KMS-11 (cell line): ENCODE data around the gene PARVA.

Experiments used
- H2AFZ ChIP-seq: fragments of 200-600 bp; sonication (generic); 2 replicates; pipeline ENCODE4 v1.6.1; 2016; ENCODE audit warnings: antibody characterized with exemption, mixed run types, low read depth
- H3K27ac ChIP-seq: fragments of 200-600 bp; sonication (generic); 2 replicates; pipeline ENCODE4 v1.6.1; 2016; ENCODE audit warnings: mild to moderate bottlenecking, mixed run types
- H3K27me3 ChIP-seq: fragments of 200-600 bp; sonication (generic); 2 replicates; pipeline ENCODE4 v1.6.1; 2017; ENCODE audit warnings: mild to moderate bottlenecking, low read depth, mixed run types, moderate library complexity; ENCODE audit not compliant: insufficient read depth
- H3K36me3 ChIP-seq: fragments of 200-600 bp; sonication (generic); 2 replicates; pipeline ENCODE4 v1.6.1; 2017; ENCODE audit warnings: mild to moderate bottlenecking, mixed run types; ENCODE audit not compliant: insufficient read depth
- H3K4me1 ChIP-seq: fragments of 200-600 bp; sonication (generic); 2 replicates; pipeline ENCODE4 v1.6.1; 2016; ENCODE audit warnings: mild to moderate bottlenecking, low read depth, mixed run types; ENCODE audit not compliant: poor library complexity, severe bottlenecking
- H3K4me2 ChIP-seq: fragments of 200-600 bp; sonication (generic); 2 replicates; pipeline ENCODE4 v1.7.0; 2016; ENCODE audit warnings: mild to moderate bottlenecking, mixed run types
- H3K4me3 ChIP-seq: fragments of 200-600 bp; sonication (generic); IDR thresholded peaks from 2 replicates; pipeline ENCODE4 v1.6.1; 2017; ENCODE audit warnings: low read depth, low read length, mixed read lengths; ENCODE audit not compliant: insufficient read depth
- H3K79me2 ChIP-seq: fragments of 200-600 bp; sonication (generic); 2 replicates; pipeline ENCODE4 v1.6.1; 2016; ENCODE audit warnings: low read depth, mixed run types; ENCODE audit not compliant: insufficient read depth
- H3K9ac ChIP-seq: fragments of 200-600 bp; sonication (generic); 2 replicates; pipeline ENCODE4 v1.6.1; 2016; ENCODE audit warnings: mild to moderate bottlenecking, mixed run types
- H4K20me1 ChIP-seq: fragments of 200-600 bp; sonication (generic); 2 replicates; pipeline ENCODE4 v1.6.1; 2016; ENCODE audit warnings: mild to moderate bottlenecking, mixed run types; ENCODE audit not compliant: insufficient read depth
- TF ChIP-seq, protein P1 (sequence below): fragments of 200-600 bp; sonication (generic); conservative IDR thresholded peaks from 2 replicates; pipeline ENCODE4 v1.6.1; 2017; ENCODE audit warnings: low read depth, mild to moderate bottlenecking, antibody characterized with exemption, low read length, moderate library complexity, mixed read lengths

Gene PARVA

DNA sequence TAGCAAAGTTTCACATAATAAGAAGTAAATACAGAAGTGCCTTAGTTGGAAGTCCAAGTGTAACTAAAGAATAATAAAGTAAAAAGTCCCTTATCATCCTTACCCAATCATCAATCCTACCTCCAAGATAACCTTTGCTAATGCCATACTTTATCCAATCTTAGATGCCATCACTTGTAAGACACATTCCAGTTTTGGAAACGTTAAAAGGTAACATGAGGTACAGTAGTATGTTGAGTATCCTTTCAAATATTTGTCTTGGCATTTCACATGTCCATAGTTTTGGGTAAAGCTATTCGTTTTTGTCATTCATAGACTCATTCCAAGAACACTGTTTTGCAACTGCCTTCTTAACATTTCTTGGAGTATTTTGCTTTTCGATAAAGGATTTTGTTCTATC is 181.6 kb downstream of the PARVA start:
- no peaks in the 10 kb centered on the region for H3K27me3 ChIP-seq
- no peaks in the 10 kb centered on the region for H4K20me1 ChIP-seq
- no peak overlapping the region for H3K9ac ChIP-seq
- no peak overlapping the region for H3K4me2 ChIP-seq
- no peak overlapping the region for H3K27ac ChIP-seq
- H3K4me3 ChIP-seq = no peak overlapping the region
- no peaks in the 10 kb centered on the region for H3K4me1 ChIP-seq
- H3K79me2 ChIP-seq = no peaks in the 10 kb centered on the region
- TF ChIP-seq, protein P1, sequence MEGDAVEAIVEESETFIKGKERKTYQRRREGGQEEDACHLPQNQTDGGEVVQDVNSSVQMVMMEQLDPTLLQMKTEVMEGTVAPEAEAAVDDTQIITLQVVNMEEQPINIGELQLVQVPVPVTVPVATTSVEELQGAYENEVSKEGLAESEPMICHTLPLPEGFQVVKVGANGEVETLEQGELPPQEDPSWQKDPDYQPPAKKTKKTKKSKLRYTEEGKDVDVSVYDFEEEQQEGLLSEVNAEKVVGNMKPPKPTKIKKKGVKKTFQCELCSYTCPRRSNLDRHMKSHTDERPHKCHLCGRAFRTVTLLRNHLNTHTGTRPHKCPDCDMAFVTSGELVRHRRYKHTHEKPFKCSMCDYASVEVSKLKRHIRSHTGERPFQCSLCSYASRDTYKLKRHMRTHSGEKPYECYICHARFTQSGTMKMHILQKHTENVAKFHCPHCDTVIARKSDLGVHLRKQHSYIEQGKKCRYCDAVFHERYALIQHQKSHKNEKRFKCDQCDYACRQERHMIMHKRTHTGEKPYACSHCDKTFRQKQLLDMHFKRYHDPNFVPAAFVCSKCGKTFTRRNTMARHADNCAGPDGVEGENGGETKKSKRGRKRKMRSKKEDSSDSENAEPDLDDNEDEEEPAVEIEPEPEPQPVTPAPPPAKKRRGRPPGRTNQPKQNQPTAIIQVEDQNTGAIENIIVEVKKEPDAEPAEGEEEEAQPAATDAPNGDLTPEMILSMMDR = no peak
- H2AFZ ChIP-seq = no peak overlapping the region
- no peaks in the 10 kb centered on the region for H3K36me3 ChIP-seq

- H3K4me3 ChIP-seq = no peak overlapping the region
- H3K36me3 ChIP-seq = no peaks in the 10 kb centered on the region
- no peaks in the 10 kb centered on the region for H3K79me2 ChIP-seq
- H3K27me3 ChIP-seq = no peaks in the 10 kb centered on the region
- H3K4me1 ChIP-seq = no peaks in the 10 kb centered on the region
- H2AFZ ChIP-seq = no peak overlapping the region
- no peak overlapping the region for H3K27ac ChIP-seq
- H3K9ac ChIP-seq = no peak overlapping the region
- no peaks in the 10 kb centered on the region for H4K20me1 ChIP-seq
- TF ChIP-seq, protein P1 = no peak
- H3K4me2 ChIP-seq = no peak overlapping the region
These were observed 183.0 kb downstream of the PARVA start for GRCh38 chr11:12560362-12560761.

- Histone ChIP-seq H3K4me3 (no peak overlapping the region), H3K27ac (no peak overlapping the region), H4K20me1 (no peaks in the 10 kb centered on the region), H2AFZ (no peak overlapping the region), H3K9ac (no peak overlapping the region), H3K79me2 (no peaks in the 10 kb centered on the region), H3K4me2 (no peak overlapping the region), H3K4me1 (no peaks in the 10 kb centered on the region), H3K27me3 (no peaks in the 10 kb centered on the region), H3K36me3 (no peaks in the 10 kb centered on the region)
- TF ChIP-seq, protein P1 = no peak
These were observed 183.5 kb downstream of the PARVA start for GRCh38 chr11:12560861-12561260.

DNA sequence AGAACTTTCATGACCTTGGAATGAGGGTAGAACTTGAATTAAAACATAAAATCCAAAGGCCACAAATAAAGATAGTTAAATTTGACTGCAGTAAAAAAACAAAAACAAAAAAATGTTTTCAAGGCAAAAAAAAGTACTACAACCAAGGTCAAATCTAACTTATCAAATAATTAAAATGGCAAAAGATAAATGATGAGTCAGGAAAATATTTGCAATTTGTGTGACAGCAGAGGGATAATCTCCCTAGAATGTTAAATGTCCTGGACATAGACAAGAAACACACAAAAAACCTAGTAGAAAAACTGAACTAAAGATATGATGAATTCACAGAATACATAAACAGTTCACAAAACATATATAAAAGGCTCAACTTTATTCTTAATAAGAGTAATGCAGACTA is 186.6 kb downstream of the PARVA start:
- TF ChIP-seq, protein P1 = no peak
- no peaks in the 10 kb centered on the region for H3K36me3 ChIP-seq
- H3K79me2 ChIP-seq = no peaks in the 10 kb centered on the region
- no peak overlapping the region for H2AFZ ChIP-seq
- no peaks in the 10 kb centered on the region for H3K27me3 ChIP-seq
- no peak overlapping the region for H3K4me3 ChIP-seq
- H3K9ac ChIP-seq = no peak overlapping the region
- no peak overlapping the region for H3K27ac ChIP-seq
- H4K20me1 ChIP-seq = no peaks in the 10 kb centered on the region
- no peaks in the 10 kb centered on the region for H3K4me1 ChIP-seq
- no peak overlapping the region for H3K4me2 ChIP-seq
